ENCODE data around the gene CLEC11A. TPM values are rescaled to one million over a fixed set of nuclear protein-coding genes. Genes with fewer than 3 reads are reported as not detected.
"Not testable (repeated sequence)": the region's sequence is repeated elsewhere in the genome, so short reads cannot be mapped to it uniquely, and the experiment has no call there.

The CLEC11A gene
- total RNA-seq, 2 donors from 2014 or later = 13.8 to 26.2 TPM

DNA sequence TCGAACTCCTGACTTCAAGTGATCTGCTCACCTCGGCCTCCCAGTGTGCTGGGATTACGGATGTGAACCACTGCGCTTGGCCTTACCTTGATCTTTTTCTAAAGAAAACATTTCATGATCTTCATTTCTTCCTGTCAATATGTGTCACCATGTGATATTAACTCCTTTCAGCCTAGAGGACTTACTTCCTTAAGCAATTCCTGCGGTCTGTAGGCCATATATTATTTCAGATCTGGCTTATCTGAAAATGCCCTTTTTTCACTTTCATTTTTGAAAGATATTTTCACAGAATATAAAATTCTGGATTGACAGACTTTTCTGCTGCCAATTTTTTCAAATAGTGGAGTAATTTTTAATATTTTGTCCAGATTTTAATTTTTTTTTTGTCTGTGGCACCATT is 45.1 kb downstream of the CLEC11A start:
- no peak overlapping the region for H3K27ac ChIP-seq
- H3K9me3 ChIP-seq = no peaks in the 10 kb centered on the region
- 81% methylated on average over 5 of the region's 5 CpGs for WGBS
- no peak for DNase-seq (ENCODE audit: low spot score)
- H3K27me3 ChIP-seq (replicated peaks; ENCODE audit: insufficient read depth) = no peaks in the 10 kb centered on the region
- TF ChIP-seq, protein P1, sequence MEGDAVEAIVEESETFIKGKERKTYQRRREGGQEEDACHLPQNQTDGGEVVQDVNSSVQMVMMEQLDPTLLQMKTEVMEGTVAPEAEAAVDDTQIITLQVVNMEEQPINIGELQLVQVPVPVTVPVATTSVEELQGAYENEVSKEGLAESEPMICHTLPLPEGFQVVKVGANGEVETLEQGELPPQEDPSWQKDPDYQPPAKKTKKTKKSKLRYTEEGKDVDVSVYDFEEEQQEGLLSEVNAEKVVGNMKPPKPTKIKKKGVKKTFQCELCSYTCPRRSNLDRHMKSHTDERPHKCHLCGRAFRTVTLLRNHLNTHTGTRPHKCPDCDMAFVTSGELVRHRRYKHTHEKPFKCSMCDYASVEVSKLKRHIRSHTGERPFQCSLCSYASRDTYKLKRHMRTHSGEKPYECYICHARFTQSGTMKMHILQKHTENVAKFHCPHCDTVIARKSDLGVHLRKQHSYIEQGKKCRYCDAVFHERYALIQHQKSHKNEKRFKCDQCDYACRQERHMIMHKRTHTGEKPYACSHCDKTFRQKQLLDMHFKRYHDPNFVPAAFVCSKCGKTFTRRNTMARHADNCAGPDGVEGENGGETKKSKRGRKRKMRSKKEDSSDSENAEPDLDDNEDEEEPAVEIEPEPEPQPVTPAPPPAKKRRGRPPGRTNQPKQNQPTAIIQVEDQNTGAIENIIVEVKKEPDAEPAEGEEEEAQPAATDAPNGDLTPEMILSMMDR (IDR thresholded peaks at IDR 0.05) = no peak
- TF ChIP-seq POLR2A (IDR thresholded peaks at IDR 0.05) (no peak), POLR2AphosphoS5 (IDR thresholded peaks at IDR 0.05) (no peak)
- H3K4me3 ChIP-seq = no peak overlapping the region
- no peaks in the 10 kb centered on the region for H3K36me3 ChIP-seq
- intact Hi-C loops (cut with DNase I) = no loop called here
- H3K4me1 ChIP-seq (replicated peaks) = no peaks in the 10 kb centered on the region

DNA sequence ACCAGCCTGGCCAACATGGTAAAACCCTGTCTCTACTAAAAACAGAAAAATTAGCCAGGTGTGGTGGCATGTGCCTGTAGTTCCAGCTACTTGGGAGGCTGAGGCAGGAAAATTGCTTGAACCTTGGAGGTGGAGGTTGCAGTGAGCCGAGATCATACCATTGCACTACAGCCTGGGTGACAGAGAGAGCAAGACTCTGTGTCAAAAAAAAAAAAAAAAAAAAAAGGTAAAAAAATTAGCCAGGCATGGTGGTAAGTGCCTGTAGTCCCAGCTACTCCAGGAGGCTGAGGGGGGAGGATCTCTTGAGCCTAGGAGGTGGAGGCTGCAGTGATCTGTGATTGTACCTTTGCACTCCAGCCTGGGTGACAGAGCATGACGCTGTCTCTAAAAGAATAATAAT is 47.0 kb downstream of the CLEC11A start, which contains the start of gene GPR32:
GPR32 (plus strand) TSS at position 301 of the 400 bp plus-strand sequence. CDS start 137 bp downstream, outside the sequence.
- DNase-seq (ENCODE audit: low spot score); intact Hi-C loops (cut with DNase I); H3K36me3 ChIP-seq; H3K9me3 ChIP-seq; H3K27me3 ChIP-seq (replicated peaks; ENCODE audit: insufficient read depth); H3K4me3 ChIP-seq; H3K4me1 ChIP-seq (replicated peaks); H3K27ac ChIP-seq: not testable (repeated sequence)
- 90% methylated on average over 2 of the region's 2 CpGs for WGBS

- no peaks in the 10 kb centered on the region for H3K4me1 ChIP-seq (replicated peaks)
- TF ChIP-seq POLR2A (IDR thresholded peaks at IDR 0.05) (no peak), POLR2AphosphoS5 (IDR thresholded peaks at IDR 0.05) (no peak)
- TF ChIP-seq, protein P1 (IDR thresholded peaks at IDR 0.05) = no peak
- no peaks in the 10 kb centered on the region for H3K27me3 ChIP-seq (replicated peaks; ENCODE audit: insufficient read depth)
- no peaks in the 10 kb centered on the region for H3K9me3 ChIP-seq
- no peak overlapping the region for H3K4me3 ChIP-seq
- WGBS = 82% methylated on average over 13 of the region's 13 CpGs
- no peak overlapping the region for H3K27ac ChIP-seq
- intact Hi-C loops (cut with DNase I) = no loop called here
- no peak for DNase-seq (ENCODE audit: low spot score)
- no peaks in the 10 kb centered on the region for H3K36me3 ChIP-seq
Observed at GRCh38 chr19:50770888-50771287, 47.7 kb downstream of the CLEC11A start.

DNA sequence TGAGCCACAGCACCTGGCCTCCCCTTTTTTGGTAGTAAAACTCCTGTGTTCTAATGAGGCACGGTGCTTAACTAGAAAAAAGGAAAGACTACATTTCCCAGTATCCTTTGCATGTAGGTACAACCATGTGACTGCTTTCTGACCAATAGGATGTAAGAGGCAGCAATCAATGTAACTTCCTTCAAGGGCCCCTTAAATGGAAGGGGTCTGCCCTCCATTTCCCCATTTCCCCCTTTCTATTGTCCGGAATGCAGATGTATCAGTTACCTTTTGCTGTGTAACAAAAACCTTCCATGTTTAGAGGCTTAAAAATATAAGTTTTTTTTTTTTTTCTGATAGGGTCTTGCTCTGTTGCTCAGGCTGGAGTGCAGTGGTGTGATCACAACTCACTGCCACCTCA is 49.3 kb downstream of the CLEC11A start:
- no peak overlapping the region for H3K27ac ChIP-seq
- H3K27me3 ChIP-seq (replicated peaks; ENCODE audit: insufficient read depth) = no peaks in the 10 kb centered on the region
- TF ChIP-seq, protein P1 (IDR thresholded peaks at IDR 0.05) = no peak
- TF ChIP-seq POLR2A (IDR thresholded peaks at IDR 0.05) (no peak), POLR2AphosphoS5 (IDR thresholded peaks at IDR 0.05) (no peak)
- H3K4me3 ChIP-seq = no peak overlapping the region
- no peaks in the 10 kb centered on the region for H3K36me3 ChIP-seq
- H3K9me3 ChIP-seq = no peaks in the 10 kb centered on the region
- 58% methylated on average over 2 of the region's 2 CpGs for WGBS
- no peaks in the 10 kb centered on the region for H3K4me1 ChIP-seq (replicated peaks)
- intact Hi-C loops (cut with DNase I) = no loop called here
- no peak for DNase-seq (ENCODE audit: low spot score)

DNA sequence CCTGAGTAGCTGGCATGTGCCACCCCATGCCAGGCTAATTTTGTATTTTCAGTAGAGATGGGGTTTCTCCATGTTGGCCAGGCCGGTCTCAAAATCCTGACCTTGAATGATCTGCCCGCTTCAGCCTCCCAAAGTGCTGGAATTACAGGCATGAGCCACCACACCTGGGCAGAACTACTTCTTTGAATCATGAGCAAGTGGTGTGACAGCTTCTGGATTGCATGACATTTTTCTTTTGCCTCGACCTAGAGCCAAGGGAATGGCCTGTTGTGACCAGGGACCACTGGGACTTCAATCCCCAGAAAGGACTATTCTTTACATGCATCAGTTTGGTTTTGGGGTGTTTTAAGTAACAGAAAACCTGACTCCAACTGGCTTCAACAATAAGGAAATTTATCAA is 49.7 kb downstream of the CLEC11A start:
- DNase-seq (ENCODE audit: low spot score); H3K27me3 ChIP-seq (replicated peaks; ENCODE audit: insufficient read depth); H3K36me3 ChIP-seq; H3K4me1 ChIP-seq (replicated peaks); intact Hi-C loops (cut with DNase I); H3K27ac ChIP-seq; H3K4me3 ChIP-seq; H3K9me3 ChIP-seq: not testable (repeated sequence)
- 82% methylated on average over 3 of the region's 3 CpGs for WGBS

GRCh38 chr19:50773454-50773853 is 50.3 kb downstream of the CLEC11A start:
- not testable (repeated sequence) for H3K27me3 ChIP-seq (replicated peaks; ENCODE audit: insufficient read depth)
- 59% methylated on average over 7 of the region's 7 CpGs for WGBS

More at GRCh38 chr19:50773454-50773853, 50.3 kb downstream of the CLEC11A start:
- H3K4me1 ChIP-seq (replicated peaks); H3K4me3 ChIP-seq; H3K36me3 ChIP-seq; H3K9me3 ChIP-seq; H3K27ac ChIP-seq; DNase-seq (ENCODE audit: low spot score); intact Hi-C loops (cut with DNase I): not testable (repeated sequence)

Other genes with a start within 250 kb of the CLEC11A start
- 100 to 1,000 TPM; 135 to 286 TPM for gene EMC10, start 246.9 kb upstream of the CLEC11A start, total RNA-seq
- gene GARIN5A, start 246.5 kb upstream of the CLEC11A start, total RNA-seq = 10 to 100 TPM in 1 of 2 donors, 1 to 10 TPM in 1; 5.9 to 16.8 TPM
- 10 to 100 TPM; 29.4 to 31.7 TPM for gene JOSD2, start 212.2 kb upstream of the CLEC11A start, total RNA-seq
- not detected for gene ASPDH, start 209.5 kb upstream of the CLEC11A start, total RNA-seq
- gene LRRC4B, start 154.9 kb upstream of the CLEC11A start, total RNA-seq = 1 to 10 TPM; 5.6 to 7.9 TPM
- 1 to 10 TPM; 3.0 to 4.4 TPM for gene SYT3, start 83.5 kb upstream of the CLEC11A start, total RNA-seq
- gene C19orf81, start 73.9 kb upstream of the CLEC11A start, total RNA-seq = 10 to 100 TPM in 1 of 2 donors, 1 to 10 TPM in 1; 4.3 to 33.2 TPM
- gene SHANK1, start 3.6 kb upstream of the CLEC11A start, total RNA-seq = 1 to 10 TPM in 1 of 2 donors, under 1 TPM in 1; 0.91 to 2.3 TPM
- gene GPR32, start 47.1 kb downstream of the CLEC11A start, total RNA-seq = not detected
- gene ACP4, start 67.1 kb downstream of the CLEC11A start, total RNA-seq = not detected
- gene KLK1, start 100.4 kb downstream of the CLEC11A start, total RNA-seq = 10 to 100 TPM in 1 of 2 donors, 1 to 10 TPM in 1; 8.3 to 45.2 TPM
- gene KLK15, start 110.2 kb downstream of the CLEC11A start, total RNA-seq = 1 to 10 TPM; 4.0 to 8.5 TPM
- gene KLK3, start 131.6 kb downstream of the CLEC11A start, total RNA-seq = over 10,000 TPM in 1 of 2 donors, 1,000 to 10,000 TPM in 1; 7,620 to 35,247 TPM
- over 10,000 TPM in 1 of 2 donors, 1,000 to 10,000 TPM in 1; 3,344 to 10,024 TPM for gene KLK2, start 150.1 kb downstream of the CLEC11A start, total RNA-seq
- 100 to 1,000 TPM; 188 to 330 TPM for gene KLK4, start 188.0 kb downstream of the CLEC11A start, total RNA-seq
- 1 to 10 TPM; 1.9 to 2.7 TPM for gene KLK5, start 229.7 kb downstream of the CLEC11A start, total RNA-seq
- 1 to 10 TPM in 1 of 2 donors, not detected in 1; 1.8 TPM for gene KLK6, start 246.2 kb downstream of the CLEC11A start, total RNA-seq